IMR-90 (cell line): ENCODE results near the gene ZBTB3. TPM values are rescaled to one million over a fixed set of nuclear protein-coding genes. Genes with fewer than 3 reads are reported as not detected.

Experiments used
- ATAC-seq: fragments of 200-7000 bp; cut with Tn5 transposase; 2 replicates; pipeline ENCODE4 v1.9.1; 2020; ENCODE audit warnings: low read depth, mild to moderate bottlenecking, moderate library complexity
- BruUV-seq: library from RNA; stranded (reverse); fragments of 400-500 nt; replicated peaks from 2 replicates; lab custom pipeline; 2021; lab: Mats Ljungman, UMichigan
- CTCF ChIA-PET: fragments of 300-600 bp; formaldehyde crosslinking; extraction: SDS; loops from one replicate; lab custom pipeline; 2021; ENCODE audit warnings: antibody characterized with exemption; lab: Yijun Ruan, JAX
- POLR2A ChIA-PET: fragments of 300-600 bp; sonication (Branson Sonifier 250); formaldehyde crosslinking; loops from one replicate; lab custom pipeline; 2022; ENCODE audit warnings: antibody characterized with exemption; ENCODE audit not compliant: unreplicated experiment; lab: Charles Lee
- DNase-seq: peaks from one replicate; pipeline ENCODE4 v3.0.0; 2013
- H2AFZ ChIP-seq: replicated peaks from 2 replicates; pipeline ENCODE3; 2013; ENCODE audit warnings: low read length, mild to moderate bottlenecking; ENCODE audit not compliant: poor library complexity
- H2AK5ac ChIP-seq: 2 replicates; pipeline ENCODE4 v1.6.1; 2013; ENCODE audit warnings: low read depth, low read length, inconsistent platforms
- H2AK9ac ChIP-seq: replicated peaks from 2 replicates; pipeline ENCODE3; 2013; ENCODE audit warnings: mild to moderate bottlenecking, low read depth, low read length, moderate library complexity; ENCODE audit not compliant: poor library complexity
- H2BK120ac ChIP-seq: 2 replicates; pipeline ENCODE4 v1.6.1; 2013; ENCODE audit warnings: low read depth, low read length, inconsistent platforms
- H2BK15ac ChIP-seq: 3 replicates; pipeline ENCODE4 v1.6.1; 2013; ENCODE audit warnings: low read depth, low read length, inconsistent platforms
- H2BK20ac ChIP-seq: 2 replicates; pipeline ENCODE4 v1.6.1; 2013; ENCODE audit warnings: low read depth, mild to moderate bottlenecking, inconsistent platforms, low read length, moderate library complexity
- H2BK5ac ChIP-seq: 2 replicates; pipeline ENCODE4 v1.6.1; 2013; ENCODE audit warnings: mild to moderate bottlenecking, low read depth, low read length, inconsistent platforms; ENCODE audit not compliant: poor library complexity, severe bottlenecking
- H3K14ac ChIP-seq: replicated peaks from 2 replicates; pipeline ENCODE4 v1.6.1; 2013; ENCODE audit warnings: low read depth, low read length, inconsistent platforms
- H3K18ac ChIP-seq: 2 replicates; pipeline ENCODE4 v1.6.1; 2013; ENCODE audit warnings: low read depth, low read length, control low read depth
- H3K23ac ChIP-seq: 2 replicates; pipeline ENCODE4 v1.6.1; 2013; ENCODE audit warnings: low read depth, low read length, inconsistent platforms
- H3K27ac ChIP-seq: 2 replicates; pipeline ENCODE4 v1.5.1; 2013; ENCODE audit warnings: mild to moderate bottlenecking, control low read depth, low read length; ENCODE audit not compliant: insufficient read depth
- H3K27me3 ChIP-seq: 2 replicates; pipeline ENCODE4 v1.6.1; 2013; ENCODE audit warnings: low read length; ENCODE audit not compliant: control insufficient read depth, insufficient read depth
- H3K36me3 ChIP-seq: 2 replicates; pipeline ENCODE4 v1.6.1; 2013; ENCODE audit warnings: low read length, mixed read lengths; ENCODE audit not compliant: control insufficient read depth, insufficient read depth
- H3K4ac ChIP-seq: 2 replicates; pipeline ENCODE4 v1.6.1; 2013; ENCODE audit warnings: low read depth, low read length, inconsistent platforms
- H3K4me1 ChIP-seq: 2 replicates; pipeline ENCODE4 v1.6.1; 2013; ENCODE audit warnings: low read length, mixed read lengths; ENCODE audit not compliant: control insufficient read depth, insufficient read depth
- H3K4me2 ChIP-seq: 2 replicates; pipeline ENCODE4 v1.6.1; 2013; ENCODE audit warnings: low read depth, mild to moderate bottlenecking, control low read depth, low read length, moderate library complexity
- H3K4me3 ChIP-seq: 2 replicates; pipeline ENCODE4 v1.5.1; 2013; ENCODE audit warnings: low read depth, mild to moderate bottlenecking, control low read depth, low read length, moderate library complexity; ENCODE audit not compliant: insufficient read depth
- H3K56ac ChIP-seq: 2 replicates; pipeline ENCODE4 v1.6.1; 2013; ENCODE audit warnings: low read length, inconsistent platforms; ENCODE audit not compliant: insufficient read depth; ENCODE audit errors: extremely low read depth
- H3K79me1 ChIP-seq, 2 experiments: 2 replicates each; pipeline ENCODE4 v1.6.1; 2013; ENCODE audit warnings: low read length in 2 of 2, inconsistent platforms in 1 of 2, low read depth in 1 of 2
- H3K9ac ChIP-seq: 2 replicates; pipeline ENCODE4 v1.6.1; 2013; ENCODE audit warnings: low read depth, low read length, control low read depth
- H3K9me1 ChIP-seq: 2 replicates; pipeline ENCODE4 v1.6.1; 2013; ENCODE audit warnings: low read length, inconsistent platforms; ENCODE audit not compliant: insufficient read depth
- H3K9me3 ChIP-seq: 2 replicates; pipeline ENCODE4 v1.6.1; 2013; ENCODE audit warnings: low read length; ENCODE audit not compliant: control insufficient read depth, insufficient read depth
- H4K20me1 ChIP-seq: 2 replicates; pipeline ENCODE4 v1.6.1; 2013; ENCODE audit warnings: low read length, inconsistent platforms; ENCODE audit not compliant: insufficient read depth
- H4K5ac ChIP-seq: 2 replicates; pipeline ENCODE4 v1.6.1; 2013; ENCODE audit warnings: mild to moderate bottlenecking, low read depth, low read length, control low read depth
- H4K8ac ChIP-seq, 2 experiments: 2 replicates each; pipeline ENCODE4 v1.6.1; 2013; ENCODE audit warnings: low read depth in 2 of 2, low read length in 2 of 2, control low read depth in 1 of 2, inconsistent platforms in 1 of 2
- H4K91ac ChIP-seq: 2 replicates; pipeline ENCODE4 v1.6.1; 2013; ENCODE audit warnings: low read depth, low read length, inconsistent platforms; ENCODE audit not compliant: insufficient read depth
- CHD1 ChIP-seq: IDR thresholded peaks from 2 replicates; pipeline ENCODE4 v1.6.1; 2012; ENCODE audit warnings: low read depth, low read length, improper control_type of control experiment
- MAFK ChIP-seq: IDR thresholded peaks from 2 replicates; pipeline ENCODE4 v1.6.1; 2012; ENCODE audit warnings: low read depth, low read length, improper control_type of control experiment
- POLR2A ChIP-seq: IDR thresholded peaks from 2 replicates; pipeline ENCODE4 v1.6.1; 2012; ENCODE audit warnings: mild to moderate bottlenecking, low read depth, low read length
- WGBS, 2 experiments: methylation state at CpG; one replicate each; pipeline versions ENCODE4 v1.1.5 to v1.1.7; 2013; ENCODE audit warnings: missing lambda C conversion rate in 2 of 2; ENCODE audit not compliant: insufficient read length in 1 of 2; ENCODE audit errors: extremely low coverage in 2 of 2; 5-methylcytosine and 5-hydroxymethylcytosine counted together
- dilution Hi-C: fragments of 300-500 bp; cut with HindIII; formaldehyde crosslinking; loops from one replicate; pipeline ENCODE4 v1.14.3; 2018; ENCODE audit warnings: low sequenced_read_pairs; ENCODE audit not compliant: unreplicated experiment
- in situ Hi-C: fragments of 300-500 bp; cut with MboI; formaldehyde crosslinking; loops from 3 replicates; pipeline ENCODE4 v1.14.3; 2019; ENCODE audit warnings: low sequenced_read_pairs, inconsistent platforms, mixed read lengths
- intact Hi-C: fragments of 100-400 bp; cut with micrococcal nuclease; formaldehyde crosslinking; loops from 2 replicates; pipeline ENCODE4 v1.10.0; 2022
- polyA plus RNA-seq, 3 experiments: library from polyadenylated mRNA; depleted of rRNA; stranded (reverse); fragments of >200 nt; gene quantifications; 2 replicates each; pipeline ENCODE4 v1.2.3, GENCODE V29; 2012; ENCODE audit warnings: low replicate concordance in 1 of 3
- total RNA-seq: library from RNA; depleted of rRNA; stranded (reverse); fragments of >200 nt; gene quantifications from 2 replicates; pipeline ENCODE4 v1.2.3, GENCODE V29; 2012
- TF ChIP-seq, protein P1 (sequence below): fragments of 150-350 bp; IDR thresholded peaks from 2 replicates; pipeline ENCODE4 v1.6.1; 2017; ENCODE audit warnings: mild to moderate bottlenecking, antibody characterized with exemption, low read length, low read depth
- TF ChIP-seq, protein P2 (sequence below): fragments of 150-350 bp; IDR thresholded peaks from 2 replicates; pipeline ENCODE4 v1.6.1; 2016; ENCODE audit warnings: low read depth, mild to moderate bottlenecking, low read length, moderate library complexity, borderline replicate concordance

The ZBTB3 gene
- total and polyA plus RNA-seq, 2 of the 4 experiments (the other 2 are of a cell fraction) = 3.4 to 8.1 TPM

DNA sequence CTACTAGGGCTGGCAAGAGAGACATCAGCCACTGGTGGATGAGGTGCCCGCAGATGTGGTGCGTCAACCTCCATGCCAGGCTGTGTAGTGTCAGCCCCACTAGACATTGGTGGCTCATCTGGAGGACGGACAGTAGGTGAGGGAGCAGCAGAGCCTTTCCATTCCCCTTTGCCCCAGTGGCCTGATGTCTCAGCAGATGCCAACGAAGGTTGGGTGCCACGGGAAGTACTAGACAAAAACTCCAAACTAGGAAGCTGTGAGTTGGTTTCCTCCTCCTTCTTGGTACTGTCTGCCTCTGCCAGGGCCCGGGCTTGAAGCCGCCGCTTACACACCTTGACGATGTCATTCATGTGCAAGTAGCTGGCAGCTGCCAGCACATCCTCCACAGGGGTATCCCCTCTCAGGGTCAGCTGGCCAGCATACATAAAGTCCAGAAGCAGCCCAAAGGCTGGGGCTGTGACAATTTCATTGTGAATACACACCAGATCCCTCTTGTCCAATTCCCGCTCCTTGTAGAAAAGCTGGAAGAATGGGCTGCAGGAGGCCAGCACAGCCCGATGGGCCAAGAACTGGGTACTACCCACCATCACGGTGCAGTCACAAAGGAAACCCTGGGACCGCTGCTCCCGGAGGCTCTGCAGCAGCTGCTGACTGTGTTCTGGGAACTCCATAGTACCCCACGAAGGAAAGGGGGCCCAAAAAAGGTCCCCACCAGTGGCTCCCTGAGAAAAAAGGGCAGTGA is 795 bp downstream of the ZBTB3 start:
- peaks cover 13% of the 10 kb centered on the region for H3K36me3 ChIP-seq
- TSS peak; percentile 69 for BruUV-seq
- 0 out of 2 replicates have a peak overlapping the region, but pooled peaks have one; percentile 22 for H4K91ac ChIP-seq
- H2BK20ac ChIP-seq = no peak overlapping the region
- H2AK5ac ChIP-seq = peak overlapping the region; percentile 27; the same call in 1 of the 2 replicates
- peak overlapping the region; percentile 79 for H2AK9ac ChIP-seq
- ATAC-seq (no peak), DNase-seq (no peak)
- ChIA-PET POLR2A (interaction anchor here (0.6 to 1.5 kb wide), 7 partner anchors 8 to 102 kb away, joined by 3 to 8 read pairs (median 5); partner anchors contain the start of genes HNRNPUL2 and TAF6L), CTCF (interaction anchor here (0.5 to 1.5 kb wide), 2 partner anchors 12 to 33 kb away, joined by 4 read pairs; partner anchors contain the start of gene TMEM179B)
- peak overlapping the region; percentile 75 for H2AFZ ChIP-seq
- no peaks in the 10 kb centered on the region for H4K20me1 ChIP-seq
- no peak for TF ChIP-seq MAFK
- TF ChIP-seq, protein P1, sequence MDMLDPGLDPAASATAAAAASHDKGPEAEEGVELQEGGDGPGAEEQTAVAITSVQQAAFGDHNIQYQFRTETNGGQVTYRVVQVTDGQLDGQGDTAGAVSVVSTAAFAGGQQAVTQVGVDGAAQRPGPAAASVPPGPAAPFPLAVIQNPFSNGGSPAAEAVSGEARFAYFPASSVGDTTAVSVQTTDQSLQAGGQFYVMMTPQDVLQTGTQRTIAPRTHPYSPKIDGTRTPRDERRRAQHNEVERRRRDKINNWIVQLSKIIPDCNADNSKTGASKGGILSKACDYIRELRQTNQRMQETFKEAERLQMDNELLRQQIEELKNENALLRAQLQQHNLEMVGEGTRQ = no peak
- TF ChIP-seq POLR2A = no peak
- no peak for TF ChIP-seq CHD1
- TF ChIP-seq, protein P2, sequence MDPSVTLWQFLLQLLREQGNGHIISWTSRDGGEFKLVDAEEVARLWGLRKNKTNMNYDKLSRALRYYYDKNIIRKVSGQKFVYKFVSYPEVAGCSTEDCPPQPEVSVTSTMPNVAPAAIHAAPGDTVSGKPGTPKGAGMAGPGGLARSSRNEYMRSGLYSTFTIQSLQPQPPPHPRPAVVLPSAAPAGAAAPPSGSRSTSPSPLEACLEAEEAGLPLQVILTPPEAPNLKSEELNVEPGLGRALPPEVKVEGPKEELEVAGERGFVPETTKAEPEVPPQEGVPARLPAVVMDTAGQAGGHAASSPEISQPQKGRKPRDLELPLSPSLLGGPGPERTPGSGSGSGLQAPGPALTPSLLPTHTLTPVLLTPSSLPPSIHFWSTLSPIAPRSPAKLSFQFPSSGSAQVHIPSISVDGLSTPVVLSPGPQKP = no peak
- H3K9me3 ChIP-seq = no peaks in the 10 kb centered on the region
- no peak overlapping the region for H3K56ac ChIP-seq
- H4K5ac ChIP-seq = peak overlapping the region; percentile 35; the same call in 1 of the 2 replicates
- 85% methylated on average over 5 of the region's 15 CpGs; no CpG with 5 or more reads in 1 of the 2 experiments for WGBS, 2 experiments
- no peak overlapping the region for H2BK5ac ChIP-seq
- H3K4me2 ChIP-seq = peak overlapping the region; percentile 35
- no peak overlapping the region for H2BK15ac ChIP-seq
- peaks cover 20 to 41% of the 10 kb centered on the region in 2 experiments for H3K79me1 ChIP-seq
- in situ Hi-C loops = no loop called here
- H3K14ac ChIP-seq = no peak overlapping the region
- dilution Hi-C loops = no loop called here
- H3K9me1 ChIP-seq = peaks cover 3% of the 10 kb centered on the region; the same call in 1 of the 2 replicates
- no peak overlapping the region for H3K23ac ChIP-seq
- no peak overlapping the region for H3K27ac ChIP-seq
- H3K4ac ChIP-seq = peak overlapping the region; percentile 28
- no peak overlapping the region for H3K18ac ChIP-seq
- H4K8ac ChIP-seq = peak overlapping the region; percentile 70 to 100
- no peaks in the 10 kb centered on the region for H3K4me1 ChIP-seq
- no peak overlapping the region for H2BK120ac ChIP-seq
- H3K27me3 ChIP-seq = no peaks in the 10 kb centered on the region
- no peak overlapping the region for H3K9ac ChIP-seq
- intact Hi-C loops = no loop called here
- peak overlapping the region; percentile 53 for H3K4me3 ChIP-seq
